ENCODE results near the gene GDPD5.

- TF ChIP-seq CTCF (IDR thresholded peaks at IDR 0.05): no peak
- TF ChIP-seq POLR2A (IDR thresholded peaks at IDR 0.05): no peak
Measured at GRCh38 chr11:75533896-75534258, 8.1 kb upstream of the GDPD5 start.

Data from uterus (tissue), 2 donors.